ENCODE measurements around the gene TDRD9.

TDRD9 gene

DNA sequence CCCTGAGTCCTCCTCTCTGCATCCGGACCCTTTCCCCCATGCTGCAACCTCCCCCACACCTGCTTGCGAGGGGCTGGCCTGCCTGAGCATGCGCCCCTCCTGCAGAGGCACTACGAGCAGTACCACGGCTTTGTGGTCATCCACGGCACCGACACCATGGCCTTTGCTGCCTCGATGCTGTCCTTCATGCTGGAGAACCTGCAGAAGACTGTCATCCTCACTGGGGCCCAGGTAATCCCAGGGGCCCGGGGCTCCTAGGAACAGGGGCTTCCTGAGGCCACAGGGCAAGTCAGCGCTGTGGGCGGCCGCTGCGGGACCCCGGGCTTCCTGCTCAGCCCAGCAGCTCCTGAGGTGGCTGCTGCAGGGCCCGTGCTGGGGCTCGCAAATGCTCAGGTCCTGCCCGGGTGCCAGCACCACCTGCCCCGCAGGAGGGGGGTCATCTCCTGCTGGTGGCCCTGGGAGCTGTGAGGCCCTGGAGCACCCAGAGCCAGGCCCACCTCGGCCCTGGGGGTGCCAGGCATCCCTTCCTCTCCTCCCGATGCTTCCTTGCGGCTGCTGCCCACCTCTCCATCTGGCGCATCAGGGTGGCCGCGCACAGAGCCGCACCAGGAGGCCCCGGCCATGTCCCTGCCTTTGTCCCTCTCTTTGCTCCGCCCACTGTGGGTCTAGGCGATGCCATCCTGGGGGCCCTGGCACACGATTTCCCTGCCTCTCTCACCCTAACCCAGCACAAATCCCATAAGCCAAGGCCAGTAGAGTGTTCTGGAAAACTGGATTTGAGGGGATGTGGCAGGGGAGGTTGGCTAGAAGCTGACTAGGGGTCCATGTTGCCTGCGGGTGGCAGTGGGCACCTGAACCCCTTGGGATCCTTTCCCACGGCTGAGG is 167.4 kb downstream of the TDRD9 start:
- no peak overlapping the region for H3K4me3 ChIP-seq (ENCODE audit: insufficient read depth, low read depth, low read length)
- H3K27ac ChIP-seq (ENCODE audit: insufficient read depth, low read depth, low read length, poor library complexity, severe bottlenecking) = no peak overlapping the region
- peaks cover 14% of the 10 kb centered on the region for H3K4me1 ChIP-seq (ENCODE audit: control insufficient read depth, insufficient read depth, low read length)
- no peaks in the 10 kb centered on the region for H3K27me3 ChIP-seq (ENCODE audit: control insufficient read depth, insufficient read depth, low read length, poor library complexity, severe bottlenecking)
- no peaks in the 10 kb centered on the region for H3K36me3 ChIP-seq (ENCODE audit: control insufficient read depth, insufficient read depth, low read length)
- H3K9me3 ChIP-seq (ENCODE audit: control insufficient read depth, low read length) = no peaks in the 10 kb centered on the region
- 93% methylated on average over 31 of the region's 31 CpGs for WGBS, 2 experiments

DNA sequence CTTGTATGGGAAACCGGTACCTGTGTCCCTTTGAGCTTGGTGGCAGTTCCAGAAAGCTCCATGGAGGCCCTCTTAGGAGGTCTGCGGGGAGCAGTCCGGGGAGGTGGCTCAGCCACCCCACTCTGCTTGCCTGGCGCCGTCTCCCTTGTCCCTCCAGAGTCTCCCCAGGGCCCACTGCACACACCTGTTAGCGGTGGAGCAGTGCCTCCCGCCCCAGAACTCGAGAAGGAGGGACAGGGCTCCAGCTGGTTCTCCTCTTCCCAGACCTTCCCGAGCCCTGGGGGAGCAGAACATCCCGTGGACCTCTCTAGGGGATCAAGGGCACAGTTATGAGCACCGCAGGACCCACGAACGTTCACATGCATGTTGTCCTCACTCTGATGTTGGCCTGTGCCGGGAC is 168.1 kb downstream of the TDRD9 start:
- Histone ChIP-seq H3K27me3 (ENCODE audit: control insufficient read depth, insufficient read depth, low read length, poor library complexity, severe bottlenecking) (no peaks in the 10 kb centered on the region), H3K4me1 (ENCODE audit: control insufficient read depth, insufficient read depth, low read length) (peaks cover 10% of the 10 kb centered on the region), H3K9me3 (ENCODE audit: control insufficient read depth, low read length) (no peaks in the 10 kb centered on the region), H3K27ac (ENCODE audit: insufficient read depth, low read depth, low read length, poor library complexity, severe bottlenecking) (no peak overlapping the region), H3K4me3 (ENCODE audit: insufficient read depth, low read depth, low read length) (no peak overlapping the region), H3K36me3 (ENCODE audit: control insufficient read depth, insufficient read depth, low read length) (no peaks in the 10 kb centered on the region)
- 92 to 93% methylated on average over 14 of the region's 14 CpGs for WGBS, 2 experiments

DNA sequence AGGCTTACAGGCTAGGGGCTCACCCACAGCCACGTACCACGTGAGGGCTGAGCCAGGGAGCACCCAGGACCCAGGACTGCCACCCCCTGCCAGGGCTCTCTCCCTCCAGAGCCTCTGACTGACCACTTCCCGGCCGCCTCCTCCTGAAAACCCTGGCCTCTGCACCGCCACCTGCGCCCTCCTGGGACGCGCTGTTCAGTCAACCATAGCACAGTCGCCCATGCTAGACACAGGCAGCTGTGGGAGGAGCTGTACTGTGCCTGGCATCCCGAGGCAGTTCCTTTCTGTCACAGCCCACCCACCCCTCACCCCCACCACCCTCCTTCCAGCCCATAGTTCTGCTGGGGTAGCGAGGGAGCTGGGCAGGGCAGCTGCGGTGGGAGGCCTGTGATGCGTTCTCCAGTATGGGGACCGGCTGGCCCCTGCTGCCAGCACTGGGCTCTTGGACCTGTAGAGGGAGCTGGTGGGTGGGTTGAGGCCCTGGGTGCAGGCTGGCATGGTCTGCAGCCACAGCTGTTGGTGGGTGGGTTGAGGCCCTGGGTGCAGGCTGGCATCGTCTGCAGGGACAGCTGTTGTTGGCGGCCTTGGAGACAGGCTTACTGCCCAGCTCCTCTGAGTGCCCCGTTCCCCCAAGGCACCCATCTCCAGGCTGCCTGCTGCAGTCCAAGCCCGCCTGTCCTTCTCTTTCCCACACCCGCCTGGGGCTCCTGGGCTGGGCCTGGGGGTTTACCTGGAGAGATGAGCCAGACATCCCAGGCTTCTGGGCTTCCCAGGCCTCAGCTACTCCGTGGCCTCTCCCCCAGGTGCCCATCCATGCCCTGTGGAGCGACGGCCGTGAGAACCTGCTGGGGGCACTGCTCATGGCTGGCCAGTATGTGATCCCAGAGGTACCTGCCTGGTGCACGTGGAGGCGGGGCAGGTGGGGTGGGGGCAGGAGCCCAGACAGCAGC is 168.8 kb downstream of the TDRD9 start:
- peaks cover 6% of the 10 kb centered on the region for H3K4me1 ChIP-seq (ENCODE audit: control insufficient read depth, insufficient read depth, low read length)
- H3K36me3 ChIP-seq (ENCODE audit: control insufficient read depth, insufficient read depth, low read length) = no peaks in the 10 kb centered on the region
- no peaks in the 10 kb centered on the region for H3K9me3 ChIP-seq (ENCODE audit: control insufficient read depth, low read length)
- no peak overlapping the region for H3K27ac ChIP-seq (ENCODE audit: insufficient read depth, low read depth, low read length, poor library complexity, severe bottlenecking)
- WGBS, 2 experiments = 84 to 87% methylated on average over 25 of the region's 25 CpGs
- no peak overlapping the region for H3K4me3 ChIP-seq (ENCODE audit: insufficient read depth, low read depth, low read length)
- no peaks in the 10 kb centered on the region for H3K27me3 ChIP-seq (ENCODE audit: control insufficient read depth, insufficient read depth, low read length, poor library complexity, severe bottlenecking)

DNA sequence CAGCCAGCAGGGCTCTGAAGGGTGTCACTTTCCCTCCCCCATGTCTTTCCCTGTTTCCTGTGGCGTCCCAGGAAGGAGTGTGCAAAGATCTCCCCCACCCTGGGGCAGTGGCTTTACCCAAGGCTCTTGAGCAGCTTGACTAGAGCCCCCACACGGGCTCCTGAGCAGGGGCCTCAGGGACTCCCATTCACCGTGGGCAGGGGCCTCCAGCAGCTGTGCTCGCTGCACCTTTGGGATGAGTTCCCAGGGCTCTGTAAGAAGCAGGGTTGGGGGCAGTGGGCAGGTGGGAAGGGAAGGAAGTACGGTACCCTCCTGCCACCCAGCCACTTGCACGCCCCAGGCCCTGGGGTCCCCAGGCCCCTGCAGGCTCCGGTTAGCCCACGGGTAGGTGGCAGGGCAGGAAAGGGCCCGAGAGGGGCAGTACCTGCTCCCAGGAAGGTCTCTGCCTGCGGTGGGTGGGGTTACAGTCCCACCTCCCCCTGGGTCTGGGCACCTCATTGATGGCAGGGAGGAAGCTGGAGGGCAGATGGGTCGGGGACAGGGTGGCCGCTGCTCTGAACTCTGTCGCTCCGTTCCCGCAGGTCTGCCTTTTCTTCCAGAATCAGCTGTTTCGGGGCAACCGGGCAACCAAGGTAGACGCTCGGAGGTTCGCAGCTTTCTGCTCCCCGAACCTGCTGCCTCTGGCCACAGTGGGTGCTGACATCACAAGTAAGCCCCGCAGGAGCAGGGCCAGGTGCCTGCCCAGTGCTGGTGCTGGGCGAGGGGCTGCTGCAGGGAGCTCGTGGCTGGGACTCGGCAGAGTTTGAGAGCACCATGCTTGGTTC is 170.2 kb downstream of the TDRD9 start:
- H3K4me3 ChIP-seq (ENCODE audit: insufficient read depth, low read depth, low read length) = no peak overlapping the region
- no peaks in the 10 kb centered on the region for H3K36me3 ChIP-seq (ENCODE audit: control insufficient read depth, insufficient read depth, low read length)
- no peaks in the 10 kb centered on the region for H3K27me3 ChIP-seq (ENCODE audit: control insufficient read depth, insufficient read depth, low read length, poor library complexity, severe bottlenecking)
- no peaks in the 10 kb centered on the region for H3K9me3 ChIP-seq (ENCODE audit: control insufficient read depth, low read length)
- no peak overlapping the region for H3K27ac ChIP-seq (ENCODE audit: insufficient read depth, low read depth, low read length, poor library complexity, severe bottlenecking)
- WGBS, 2 experiments = 93% methylated on average over 25 of the region's 25 CpGs
- H3K4me1 ChIP-seq (ENCODE audit: control insufficient read depth, insufficient read depth, low read length) = peaks cover 6% of the 10 kb centered on the region

DNA sequence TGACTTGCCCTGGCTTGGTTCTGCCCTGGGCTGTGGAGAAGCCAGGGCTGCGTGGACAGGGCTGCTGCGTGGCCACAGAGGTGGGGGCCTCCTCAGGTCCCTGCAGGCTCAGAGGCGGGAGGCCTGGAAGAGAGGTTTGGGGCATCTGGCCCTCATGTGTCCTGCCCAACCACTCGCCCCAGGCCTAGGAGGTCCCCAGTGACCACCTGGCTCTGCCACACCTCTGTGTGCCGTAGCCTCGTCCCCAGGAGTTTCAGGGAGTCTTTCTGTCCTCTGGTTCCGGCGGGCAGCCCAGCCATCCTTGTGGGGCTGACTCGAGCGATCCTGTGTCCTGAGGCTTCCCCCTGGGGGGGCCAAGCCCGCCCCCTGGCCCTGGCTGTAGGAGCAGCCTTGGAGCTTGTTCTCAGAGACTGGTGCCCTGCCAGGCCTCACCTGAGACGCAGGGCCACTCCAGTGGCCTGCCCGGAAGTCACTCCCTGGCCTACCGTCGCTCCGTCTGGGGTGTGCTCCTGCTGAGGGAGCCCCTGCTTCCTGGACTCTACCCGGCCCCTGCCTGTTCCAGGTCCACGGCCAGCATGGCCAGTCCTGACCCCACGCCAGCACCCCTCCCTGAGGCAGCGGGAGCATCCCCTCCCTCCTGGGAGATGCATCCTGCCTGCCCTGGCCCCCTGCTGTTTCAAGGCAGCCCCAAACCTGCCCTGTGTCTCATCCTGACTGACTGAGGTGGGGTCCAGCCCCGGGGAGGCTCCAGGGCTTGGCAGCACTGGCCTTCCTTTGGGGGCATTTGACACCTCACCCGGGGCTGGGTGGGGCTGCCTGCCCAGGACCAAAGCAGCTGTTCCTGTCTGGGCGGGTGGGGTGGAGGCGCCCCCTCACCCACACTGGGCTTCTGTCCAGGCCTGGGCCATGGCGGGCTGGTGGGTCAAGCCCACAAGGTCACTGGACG is 171.1 kb downstream of the TDRD9 start:
- Histone ChIP-seq H3K27me3 (ENCODE audit: control insufficient read depth, insufficient read depth, low read length, poor library complexity, severe bottlenecking) (no peaks in the 10 kb centered on the region), H3K4me3 (ENCODE audit: insufficient read depth, low read depth, low read length) (no peak overlapping the region), H3K9me3 (ENCODE audit: control insufficient read depth, low read length) (no peaks in the 10 kb centered on the region), H3K4me1 (ENCODE audit: control insufficient read depth, insufficient read depth, low read length) (peaks cover 4% of the 10 kb centered on the region), H3K36me3 (ENCODE audit: control insufficient read depth, insufficient read depth, low read length) (no peaks in the 10 kb centered on the region), H3K27ac (ENCODE audit: insufficient read depth, low read depth, low read length, poor library complexity, severe bottlenecking) (no peak overlapping the region)
- 88% methylated on average over 26 of the region's 26 CpGs for WGBS, 2 experiments

DNA sequence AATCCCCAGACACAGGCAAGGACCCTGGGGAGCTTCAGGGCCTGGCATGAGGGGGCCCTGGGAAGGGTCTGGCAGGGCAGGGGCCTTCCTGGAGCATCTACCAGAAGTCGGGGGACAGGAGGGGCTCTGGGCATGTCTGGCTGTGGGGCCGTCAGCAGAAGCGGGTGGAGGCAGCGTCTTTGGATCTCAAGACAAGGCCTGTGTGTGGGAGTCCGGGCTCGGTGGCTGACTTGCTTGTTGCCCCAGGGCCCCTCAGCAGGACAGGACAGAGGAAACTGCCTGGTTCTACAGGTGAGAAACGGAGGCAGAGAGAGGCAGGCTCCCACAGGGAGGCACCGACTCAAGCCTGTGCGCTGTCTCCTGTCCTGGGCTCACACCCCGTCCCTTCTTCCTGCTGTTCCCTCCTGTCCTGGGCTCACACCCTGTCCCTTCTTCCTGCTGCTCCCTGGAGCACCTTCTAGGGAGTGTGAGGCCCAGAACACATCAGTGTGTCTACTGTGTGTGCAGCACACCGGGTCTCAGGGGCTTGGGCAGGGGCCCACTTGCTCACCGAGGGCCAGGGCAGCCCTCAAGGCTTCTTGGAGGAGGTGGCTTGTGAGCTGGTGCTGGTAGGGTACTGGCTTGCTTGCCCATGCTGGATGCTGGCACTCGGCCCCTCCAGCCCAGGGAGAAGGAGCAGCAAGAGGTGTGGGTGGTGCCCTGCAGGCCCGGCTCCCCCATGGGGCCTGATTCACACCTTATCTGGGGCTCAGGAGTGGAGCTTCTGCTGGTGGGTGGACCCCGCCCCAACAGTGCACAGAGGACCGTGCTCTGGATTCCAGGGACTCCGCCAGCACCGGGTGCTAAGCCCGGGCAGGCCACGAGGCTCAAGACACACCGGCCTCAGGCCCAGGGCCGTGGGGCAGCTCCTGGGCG is 172.2 kb downstream of the TDRD9 start:
- no peaks in the 10 kb centered on the region for H3K9me3 ChIP-seq (ENCODE audit: control insufficient read depth, low read length)
- no peaks in the 10 kb centered on the region for H3K36me3 ChIP-seq (ENCODE audit: control insufficient read depth, insufficient read depth, low read length)
- no peak overlapping the region for H3K4me3 ChIP-seq (ENCODE audit: insufficient read depth, low read depth, low read length)
- H3K27me3 ChIP-seq (ENCODE audit: control insufficient read depth, insufficient read depth, low read length, poor library complexity, severe bottlenecking) = no peaks in the 10 kb centered on the region
- no peak overlapping the region for H3K27ac ChIP-seq (ENCODE audit: insufficient read depth, low read depth, low read length, poor library complexity, severe bottlenecking)
- WGBS, 2 experiments = 93% methylated on average over 23 of the region's 23 CpGs
- H3K4me1 ChIP-seq (ENCODE audit: control insufficient read depth, insufficient read depth, low read length) = peaks cover 3% of the 10 kb centered on the region

DNA sequence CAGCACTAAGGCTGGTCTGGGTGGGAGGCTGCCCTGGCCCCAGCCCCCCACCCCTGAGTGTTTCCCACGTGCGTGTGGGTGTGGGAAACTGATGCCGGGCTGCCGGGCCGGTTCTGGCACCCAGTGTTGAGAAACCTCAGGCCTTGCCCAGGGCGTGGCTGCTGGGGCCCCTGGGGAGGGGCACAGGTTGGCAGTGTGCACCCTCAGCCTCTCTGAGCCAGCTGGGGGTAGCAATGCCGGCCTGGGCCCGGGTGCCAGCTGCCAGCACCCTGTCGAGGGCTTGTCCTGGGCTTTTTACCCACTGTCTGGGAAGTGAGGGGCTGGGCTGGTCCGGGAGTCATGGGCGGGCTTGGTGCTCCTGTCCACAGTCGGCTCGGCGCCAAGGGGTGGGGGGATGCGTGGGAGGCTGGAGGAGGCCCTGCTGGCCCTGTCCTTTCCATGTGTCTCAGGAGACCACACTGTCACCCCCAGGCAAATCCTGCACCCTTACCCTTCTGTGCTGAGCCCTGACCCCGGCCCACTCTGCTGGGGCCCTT is 172.9 kb downstream of the TDRD9 start:
- Histone ChIP-seq H3K27me3 (ENCODE audit: control insufficient read depth, insufficient read depth, low read length, poor library complexity, severe bottlenecking) (no peaks in the 10 kb centered on the region), H3K36me3 (ENCODE audit: control insufficient read depth, insufficient read depth, low read length) (no peaks in the 10 kb centered on the region)

DNA sequence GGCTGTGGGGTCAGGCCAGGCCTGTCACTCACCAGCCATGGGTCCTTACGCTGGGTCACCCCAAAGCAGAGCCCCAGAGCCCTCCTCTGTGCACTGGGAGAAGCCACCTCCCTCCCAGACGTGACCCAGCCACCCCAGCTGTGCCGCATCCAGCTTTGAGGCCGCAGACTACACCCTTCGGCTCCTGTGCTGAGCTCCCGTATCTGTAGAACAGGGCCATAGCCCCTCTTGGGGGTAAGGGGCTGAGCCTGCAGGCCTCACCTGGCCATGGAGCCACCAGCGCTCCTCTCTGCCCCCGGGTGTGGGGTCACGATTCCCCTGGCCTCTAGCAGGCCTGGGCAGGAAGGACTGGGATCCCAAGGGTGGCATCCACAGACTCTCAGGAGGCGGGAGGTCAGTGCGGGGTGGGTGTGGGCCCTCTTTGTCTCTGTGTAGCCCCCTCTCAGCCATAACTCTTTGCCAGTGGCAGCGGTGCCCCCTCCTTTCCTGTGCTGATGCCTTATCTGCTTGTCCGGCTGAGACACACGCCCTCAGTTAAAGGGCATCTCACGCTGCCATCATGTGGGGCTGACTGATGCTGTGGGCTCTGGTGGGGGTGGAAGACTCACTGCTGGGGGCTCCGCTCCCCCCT is 173.5 kb downstream of the TDRD9 start:
- Histone ChIP-seq H3K36me3 (ENCODE audit: control insufficient read depth, insufficient read depth, low read length) (no peaks in the 10 kb centered on the region), H3K4me1 (ENCODE audit: control insufficient read depth, insufficient read depth, low read length) (peaks cover 3% of the 10 kb centered on the region), H3K27ac (ENCODE audit: insufficient read depth, low read depth, low read length, poor library complexity, severe bottlenecking) (no peak overlapping the region), H3K4me3 (ENCODE audit: insufficient read depth, low read depth, low read length) (no peak overlapping the region), H3K9me3 (ENCODE audit: control insufficient read depth, low read length) (no peaks in the 10 kb centered on the region), H3K27me3 (ENCODE audit: control insufficient read depth, insufficient read depth, low read length, poor library complexity, severe bottlenecking) (no peaks in the 10 kb centered on the region)
- WGBS, 2 experiments = 93 to 94% methylated on average over 16 of the region's 16 CpGs

More for the DNA sequence above, 172.9 kb downstream of the TDRD9 start:
- WGBS, 2 experiments = 87 to 89% methylated on average over 16 of the region's 16 CpGs
- peaks cover 3% of the 10 kb centered on the region for H3K4me1 ChIP-seq (ENCODE audit: control insufficient read depth, insufficient read depth, low read length)
- no peak overlapping the region for H3K27ac ChIP-seq (ENCODE audit: insufficient read depth, low read depth, low read length, poor library complexity, severe bottlenecking)
- no peaks in the 10 kb centered on the region for H3K9me3 ChIP-seq (ENCODE audit: control insufficient read depth, low read length)
- no peak overlapping the region for H3K4me3 ChIP-seq (ENCODE audit: insufficient read depth, low read depth, low read length)
